CD4-positive, alpha-beta T cell treated with Interleukin-10 for 1 hour (primary cell): ENCODE data around the gene FN3KRP.
A peak's percentile ranks its signal among the peaks of the same experiment; 100 is the strongest.

Experiments
- DNase-seq: peaks from one replicate; pipeline ENCODE4 v3.0.0-alpha.2; 2020

Gene FN3KRP, protein sequence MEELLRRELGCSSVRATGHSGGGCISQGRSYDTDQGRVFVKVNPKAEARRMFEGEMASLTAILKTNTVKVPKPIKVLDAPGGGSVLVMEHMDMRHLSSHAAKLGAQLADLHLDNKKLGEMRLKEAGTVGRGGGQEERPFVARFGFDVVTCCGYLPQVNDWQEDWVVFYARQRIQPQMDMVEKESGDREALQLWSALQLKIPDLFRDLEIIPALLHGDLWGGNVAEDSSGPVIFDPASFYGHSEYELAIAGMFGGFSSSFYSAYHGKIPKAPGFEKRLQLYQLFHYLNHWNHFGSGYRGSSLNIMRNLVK

GRCh38 chr17:82716203-82717010, at the start of gene FN3KRP:
Gene FN3KRP (plus strand): TSS chr17:82716706. CDS start chr17:82716756, 50 bp downstream.
- DNase-seq, result peak; percentile 95

- DNase-seq, result no peak
Measured at GRCh38 chr17:82666931-82667667, 49.4 kb upstream of the FN3KRP start.

DNA sequence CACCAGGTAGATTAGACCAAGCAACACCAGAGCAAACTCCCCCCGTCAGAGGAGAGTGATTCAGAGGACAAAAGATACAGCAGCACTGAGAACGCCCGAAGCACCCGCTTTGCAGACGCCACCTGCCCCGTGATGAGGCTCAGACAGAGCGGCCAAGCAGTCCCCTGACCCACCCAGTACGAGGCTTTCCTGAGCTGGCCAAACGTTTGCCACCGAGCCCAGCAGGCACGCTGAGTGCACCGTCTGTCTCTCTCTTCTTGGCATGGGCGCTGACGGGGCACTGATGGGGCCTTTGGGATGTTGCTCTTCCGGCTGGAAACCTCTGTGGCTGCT, 48.9 kb upstream of the FN3KRP start:
- DNase-seq, result no peak

GRCh38 chr17:82668024-82668630, 48.4 kb upstream of the FN3KRP start:
- DNase-seq, result no peak

GRCh38 chr17:82668631-82669099, 47.8 kb upstream of the FN3KRP start:
- peak; percentile 39 for DNase-seq

DNA sequence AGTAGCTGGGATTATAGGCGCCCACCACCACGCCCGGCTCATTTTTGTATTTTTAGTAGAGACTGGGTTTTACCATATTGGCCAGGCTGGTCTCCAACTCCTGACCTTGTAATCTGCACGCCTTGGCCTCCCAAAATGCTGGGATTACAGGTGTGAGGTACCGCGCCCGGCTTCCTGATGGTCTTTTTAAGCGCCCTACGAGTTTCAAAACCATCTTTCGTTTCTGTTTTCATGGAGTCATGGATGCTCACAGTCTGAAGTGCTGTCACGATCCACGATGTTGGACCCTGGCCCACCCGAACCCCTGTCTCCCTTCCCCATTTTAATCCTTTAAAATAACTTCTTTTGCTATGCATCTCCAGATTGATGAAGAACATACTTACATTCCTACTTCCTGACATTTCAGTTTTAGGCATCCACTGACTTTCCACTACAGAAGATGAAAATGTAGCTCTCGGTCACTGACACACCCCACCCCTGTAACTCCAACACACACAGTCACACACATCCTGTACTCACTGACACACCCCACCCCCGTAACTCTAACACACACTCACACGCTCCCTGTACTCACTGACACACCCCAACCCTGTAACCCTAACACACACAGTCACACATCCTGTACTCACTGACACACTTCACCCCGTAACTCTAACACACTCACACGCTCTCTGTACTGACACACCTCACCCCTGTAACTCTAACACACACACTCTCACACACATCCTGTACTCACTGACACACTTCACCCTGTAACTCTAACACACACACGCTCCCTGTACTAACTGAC, 45.6 kb upstream of the FN3KRP start:
- no peak for DNase-seq

GRCh38 chr17:82674656-82675475, 41.6 kb upstream of the FN3KRP start:
- no peak for DNase-seq

DNA sequence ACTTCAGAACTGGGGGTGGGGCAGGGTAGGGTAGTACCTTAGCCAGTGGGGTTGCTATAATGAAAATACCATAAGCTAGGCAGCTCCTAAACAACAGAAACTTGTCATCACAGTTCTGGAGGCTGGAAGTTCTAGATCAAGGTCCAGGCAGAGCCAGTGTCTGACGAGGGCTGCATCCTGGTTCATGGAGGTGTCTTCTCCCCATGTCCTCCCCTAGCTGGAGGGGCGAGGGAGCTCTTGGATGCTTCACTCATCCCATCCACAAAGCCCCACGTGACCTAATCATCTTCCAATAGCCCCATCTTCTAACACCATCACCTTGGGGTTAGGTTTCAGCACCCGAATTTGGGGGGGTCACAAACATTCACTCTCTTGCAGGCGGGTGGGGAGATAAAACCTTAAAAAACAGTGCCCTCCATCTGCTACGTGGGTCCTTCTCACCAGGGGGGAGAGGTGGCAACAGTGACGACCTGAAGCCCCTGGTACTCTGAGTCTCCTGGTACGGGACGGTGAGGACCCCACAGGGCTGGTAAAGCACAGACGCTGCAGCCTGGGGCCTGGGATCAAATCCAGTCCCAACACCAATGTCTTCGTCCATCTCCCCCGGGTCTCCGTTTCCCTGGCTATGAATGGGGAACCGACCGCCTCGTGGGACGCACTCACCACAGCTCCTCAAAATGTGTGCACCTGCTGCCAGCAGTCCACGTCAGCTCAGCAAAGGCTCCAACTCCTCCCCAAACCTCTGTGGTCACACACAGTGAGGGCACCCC, 40.8 kb upstream of the FN3KRP start:
- no peak for DNase-seq

GRCh38 chr17:82677353-82677925, 39.1 kb upstream of the FN3KRP start:
- DNase-seq, result no peak

DNA sequence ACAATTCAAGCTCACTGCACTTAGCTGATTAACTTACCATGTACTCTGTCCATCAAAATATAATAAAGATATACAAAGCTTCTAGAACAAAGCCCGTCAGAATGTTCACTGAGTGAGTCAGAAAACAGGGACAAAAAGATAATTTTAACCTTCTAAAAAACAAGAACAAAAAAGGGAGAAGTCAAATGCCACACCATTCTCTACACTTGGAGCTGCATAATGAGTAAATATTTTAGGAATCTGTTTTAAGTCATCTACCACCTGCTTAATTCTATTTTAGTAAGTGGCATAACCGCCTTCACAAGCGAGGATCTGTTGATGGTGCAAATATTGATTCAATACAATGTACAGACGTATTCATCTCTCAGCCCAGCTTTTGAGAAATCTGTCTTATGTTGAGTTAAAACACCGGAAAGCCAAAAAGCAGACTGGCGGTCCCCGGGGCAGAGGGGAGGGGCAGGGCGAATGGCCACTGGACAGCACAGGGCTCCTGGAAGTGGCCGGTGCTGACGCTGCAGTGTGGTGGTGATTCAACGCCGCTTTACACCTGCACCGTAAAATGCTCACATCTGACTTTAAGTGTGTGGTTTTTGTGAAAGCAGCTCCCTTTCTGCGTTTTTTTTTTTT, 38.1 kb upstream of the FN3KRP start:
- DNase-seq, result no peak

- DNase-seq, result no peak
Measured at GRCh38 chr17:82679586-82680465, 36.7 kb upstream of the FN3KRP start.

- no peak for DNase-seq
Measured at GRCh38 chr17:82681547-82681946, 35.0 kb upstream of the FN3KRP start.

DNA sequence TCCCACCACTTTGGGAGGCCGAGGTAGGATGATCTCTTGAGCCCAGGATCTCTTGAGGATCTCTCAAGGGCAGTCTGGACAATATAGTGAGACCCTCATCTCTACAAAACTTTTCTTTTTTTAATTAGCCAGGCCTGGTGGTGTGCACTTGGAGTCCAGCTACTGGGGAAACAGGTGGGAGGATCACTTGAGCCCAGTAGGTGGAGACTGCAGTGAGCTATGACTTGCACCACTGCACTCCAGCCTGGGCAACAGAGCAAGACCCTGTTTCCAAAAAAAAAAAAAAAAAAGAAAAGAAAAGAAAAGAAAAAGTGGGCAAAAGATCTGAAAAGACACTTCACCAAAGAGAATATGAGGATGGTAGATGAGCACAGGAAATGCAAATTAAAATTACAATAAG, 33.0 kb upstream of the FN3KRP start:
- no peak for DNase-seq

GRCh38 chr17:82684228-82684841, 32.2 kb upstream of the FN3KRP start:
- DNase-seq, result no peak

GRCh38 chr17:82685291-82685690, 31.2 kb upstream of the FN3KRP start:
- no peak for DNase-seq

- no peak for DNase-seq
Measured at GRCh38 chr17:82686366-82687324, 29.9 kb upstream of the FN3KRP start.

GRCh38 chr17:82687375-82687861, 29.1 kb upstream of the FN3KRP start:
- DNase-seq, result no peak
